GM23338 (cell line): ENCODE measurements around the gene CDK18. TPM values are rescaled to one million over a fixed set of nuclear protein-coding genes. Genes with fewer than 3 reads are reported as not detected.

Experiments
- ATAC-seq: fragments of 200-7000 bp; cut with Tn5 transposase; 3 replicates; pipeline ENCODE4 v1.9.1; 2020
- DNase-seq: peaks from one replicate; pipeline ENCODE4 v3.0.0-alpha.2; 2015; ENCODE audit warnings: low spot score
- H2AFZ ChIP-seq: fragments of 200-600 bp; sonication (generic); 2 replicates; pipeline ENCODE4 v1.8.0; 2016; ENCODE audit warnings: antibody characterized with exemption, mild to moderate bottlenecking, moderate library complexity
- H3F3A ChIP-seq: fragments of 200-600 bp; sonication (generic); replicated peaks from 2 replicates; pipeline ENCODE4 v1.8.0; 2017; ENCODE audit warnings: antibody characterized with exemption, mixed run types, low read depth
- H3K27ac ChIP-seq: fragments of 200-600 bp; sonication (generic); 2 replicates; pipeline ENCODE4 v1.6.1; 2016; ENCODE audit warnings: low read depth
- H3K27me3 ChIP-seq: fragments of 200-600 bp; sonication (generic); 2 replicates; pipeline ENCODE4 v1.8.0; 2016; ENCODE audit warnings: mild to moderate bottlenecking, mixed run types, moderate library complexity; ENCODE audit not compliant: insufficient read depth
- H3K36me3 ChIP-seq: fragments of 200-600 bp; sonication (generic); 2 replicates; pipeline ENCODE4 v1.8.0; 2016; ENCODE audit warnings: mild to moderate bottlenecking; ENCODE audit not compliant: insufficient read depth
- H3K4me1 ChIP-seq: fragments of 200-600 bp; sonication (generic); 2 replicates; pipeline ENCODE4 v1.8.0; 2016; ENCODE audit warnings: mild to moderate bottlenecking, moderate library complexity; ENCODE audit not compliant: insufficient read depth
- H3K4me2 ChIP-seq: fragments of 200-600 bp; sonication (generic); 2 replicates; pipeline ENCODE4 v1.7.1; 2017; ENCODE audit warnings: mixed run types
- H3K4me3 ChIP-seq: fragments of 200-600 bp; sonication (generic); 2 replicates; pipeline ENCODE4 v1.6.1; 2016; ENCODE audit warnings: mixed run types
- H3K79me2 ChIP-seq: fragments of 200-600 bp; sonication (generic); replicated peaks from 2 replicates; pipeline ENCODE4 v1.8.0; 2017; ENCODE audit warnings: mild to moderate bottlenecking; ENCODE audit not compliant: insufficient read depth
- H3K9me2 ChIP-seq: fragments of 200-600 bp; sonication (generic); 2 replicates; pipeline ENCODE4 v1.8.0; 2017; ENCODE audit not compliant: insufficient read depth
- H4K20me1 ChIP-seq: fragments of 200-600 bp; sonication (generic); replicated peaks from 2 replicates; pipeline ENCODE4 v1.8.0; 2017; ENCODE audit warnings: mild to moderate bottlenecking; ENCODE audit not compliant: insufficient read depth
- H3K27ac Mint-ChIP-seq: 2 replicates; pipeline ENCODE4 v1.8.0; 2020; ENCODE audit warnings: inconsistent platforms, mild to moderate bottlenecking, moderate library complexity, mixed read lengths
- H3K27me3 Mint-ChIP-seq: 3 replicates; pipeline ENCODE4 v1.8.0; 2022; ENCODE audit warnings: low read depth, mild to moderate bottlenecking, moderate library complexity, mixed read lengths, inconsistent platforms; ENCODE audit not compliant: insufficient read depth, poor library complexity
- H3K36me3 Mint-ChIP-seq: 3 replicates; pipeline ENCODE4 v1.8.0; 2021; ENCODE audit warnings: low read depth, mild to moderate bottlenecking, inconsistent platforms, moderate library complexity, mixed read lengths
- H3K4me1 Mint-ChIP-seq: 3 replicates; pipeline ENCODE4 v1.8.0; 2020; ENCODE audit warnings: mild to moderate bottlenecking, inconsistent platforms, mixed read lengths
- H3K4me3 Mint-ChIP-seq: 3 replicates; pipeline ENCODE4 v1.8.0; 2021; ENCODE audit warnings: moderate library complexity, mild to moderate bottlenecking, inconsistent platforms, mixed read lengths
- H3K9me3 Mint-ChIP-seq: 3 replicates; pipeline ENCODE4 v1.8.0; 2020; ENCODE audit warnings: moderate library complexity, mild to moderate bottlenecking, inconsistent platforms, mixed read lengths
- CREB1 ChIP-seq: fragments of 250-450 bp; sonication (Bioruptor Pico); IDR thresholded peaks from 2 replicates; pipeline ENCODE4 v1.5.0; 2020; ENCODE audit warnings: low read depth, mild to moderate bottlenecking, moderate library complexity
- EZH2 ChIP-seq: fragments of 200-600 bp; sonication (generic); IDR thresholded peaks from one replicate; pipeline ENCODE4 v1.8.0; 2017; ENCODE audit warnings: antibody characterized with exemption, mild to moderate bottlenecking, low read depth; ENCODE audit not compliant: unreplicated experiment
- EZH2phosphoT487 ChIP-seq: fragments of 200-600 bp; sonication (generic); IDR thresholded peaks from one replicate; pipeline ENCODE4 v1.8.1; 2018; ENCODE audit warnings: antibody characterized with exemption; ENCODE audit not compliant: unreplicated experiment
- JUNB ChIP-seq: IDR thresholded peaks from one replicate; pipeline ENCODE4 v1.6.1; 2016; ENCODE audit warnings: antibody characterized with exemption; ENCODE audit not compliant: unreplicated experiment
- NANOG ChIP-seq: IDR thresholded peaks from 2 replicates; pipeline ENCODE4 v1.6.1; 2016; ENCODE audit warnings: antibody characterized with exemption, borderline replicate concordance
- ZNF114 ChIP-seq: fragments of 250-450 bp; sonication (Bioruptor Pico); IDR thresholded peaks from 2 replicates; pipeline ENCODE4 v1.5.0; 2020; ENCODE audit warnings: mild to moderate bottlenecking, moderate library complexity
- polyA plus RNA-seq: library from polyadenylated mRNA; unstranded; fragments of >200 nt; fragmentation: Nextera tagmentation; extraction: Ambion mirVana; gene quantifications from 2 replicates; pipeline ENCODE4 v1.2.1, GENCODE V29; 2016
- total RNA-seq: library from RNA; depleted of rRNA; stranded (reverse); fragments of >200 nt; shearing (Covaris generic); gene quantifications from 2 replicates; pipeline ENCODE4 v1.2.3, GENCODE V29; 2014
- TF ChIP-seq, protein P1 (sequence below), 2 experiments: fragments of 200-600 bp in 1 of 2; sonication (generic) in 1 of 2; conservative IDR thresholded peaks; 2 replicates each; pipeline versions ENCODE4 v1.5.1 to v1.6.1; 2016 to 2017; ENCODE audit warnings: antibody characterized with exemption in 2 of 2, low read depth in 2 of 2, mild to moderate bottlenecking in 2 of 2, moderate library complexity in 1 of 2
- TF ChIP-seq, protein P2 (sequence below): IDR thresholded peaks from one replicate; pipeline ENCODE4 v1.6.1; 2018; ENCODE audit warnings: antibody characterized with exemption; ENCODE audit not compliant: unreplicated experiment
- TF ChIP-seq, protein P3 (sequence below): fragments of 250-450 bp; sonication (Bioruptor Pico); IDR thresholded peaks from 2 replicates; pipeline ENCODE4 v1.5.0; 2020; ENCODE audit warnings: mild to moderate bottlenecking, moderate library complexity

The CDK18 gene
- total and polyA plus RNA-seq, 2 experiments from 2014 or later: 21.1 to 46.5 TPM

DNA sequence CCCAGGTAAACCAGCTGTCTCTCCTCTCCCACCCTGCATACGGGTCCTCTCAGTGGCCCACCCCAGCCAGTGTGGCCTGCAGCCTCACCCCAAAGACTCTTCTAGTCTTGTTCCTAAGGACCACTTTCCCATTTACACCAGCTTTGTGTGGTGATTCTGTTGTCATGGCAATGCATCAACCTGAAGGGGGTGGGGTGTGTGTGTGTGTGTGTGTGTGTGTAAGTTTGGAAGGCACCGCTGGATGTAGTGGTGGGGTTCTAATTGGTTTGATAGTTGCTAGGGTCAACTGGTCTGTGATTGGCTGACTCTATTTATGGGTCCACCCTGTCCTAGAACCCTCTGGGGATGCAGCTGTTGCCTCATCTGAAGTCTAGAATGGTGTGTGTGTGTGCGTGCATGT, 4.7 kb upstream of the CDK18 start (continued):
- TF ChIP-seq, protein P1, sequence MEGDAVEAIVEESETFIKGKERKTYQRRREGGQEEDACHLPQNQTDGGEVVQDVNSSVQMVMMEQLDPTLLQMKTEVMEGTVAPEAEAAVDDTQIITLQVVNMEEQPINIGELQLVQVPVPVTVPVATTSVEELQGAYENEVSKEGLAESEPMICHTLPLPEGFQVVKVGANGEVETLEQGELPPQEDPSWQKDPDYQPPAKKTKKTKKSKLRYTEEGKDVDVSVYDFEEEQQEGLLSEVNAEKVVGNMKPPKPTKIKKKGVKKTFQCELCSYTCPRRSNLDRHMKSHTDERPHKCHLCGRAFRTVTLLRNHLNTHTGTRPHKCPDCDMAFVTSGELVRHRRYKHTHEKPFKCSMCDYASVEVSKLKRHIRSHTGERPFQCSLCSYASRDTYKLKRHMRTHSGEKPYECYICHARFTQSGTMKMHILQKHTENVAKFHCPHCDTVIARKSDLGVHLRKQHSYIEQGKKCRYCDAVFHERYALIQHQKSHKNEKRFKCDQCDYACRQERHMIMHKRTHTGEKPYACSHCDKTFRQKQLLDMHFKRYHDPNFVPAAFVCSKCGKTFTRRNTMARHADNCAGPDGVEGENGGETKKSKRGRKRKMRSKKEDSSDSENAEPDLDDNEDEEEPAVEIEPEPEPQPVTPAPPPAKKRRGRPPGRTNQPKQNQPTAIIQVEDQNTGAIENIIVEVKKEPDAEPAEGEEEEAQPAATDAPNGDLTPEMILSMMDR (conservative IDR thresholded peaks at IDR 0.05; ENCODE audit: low read depth in 2 of 2): no peak
- TF ChIP-seq, protein P2, sequence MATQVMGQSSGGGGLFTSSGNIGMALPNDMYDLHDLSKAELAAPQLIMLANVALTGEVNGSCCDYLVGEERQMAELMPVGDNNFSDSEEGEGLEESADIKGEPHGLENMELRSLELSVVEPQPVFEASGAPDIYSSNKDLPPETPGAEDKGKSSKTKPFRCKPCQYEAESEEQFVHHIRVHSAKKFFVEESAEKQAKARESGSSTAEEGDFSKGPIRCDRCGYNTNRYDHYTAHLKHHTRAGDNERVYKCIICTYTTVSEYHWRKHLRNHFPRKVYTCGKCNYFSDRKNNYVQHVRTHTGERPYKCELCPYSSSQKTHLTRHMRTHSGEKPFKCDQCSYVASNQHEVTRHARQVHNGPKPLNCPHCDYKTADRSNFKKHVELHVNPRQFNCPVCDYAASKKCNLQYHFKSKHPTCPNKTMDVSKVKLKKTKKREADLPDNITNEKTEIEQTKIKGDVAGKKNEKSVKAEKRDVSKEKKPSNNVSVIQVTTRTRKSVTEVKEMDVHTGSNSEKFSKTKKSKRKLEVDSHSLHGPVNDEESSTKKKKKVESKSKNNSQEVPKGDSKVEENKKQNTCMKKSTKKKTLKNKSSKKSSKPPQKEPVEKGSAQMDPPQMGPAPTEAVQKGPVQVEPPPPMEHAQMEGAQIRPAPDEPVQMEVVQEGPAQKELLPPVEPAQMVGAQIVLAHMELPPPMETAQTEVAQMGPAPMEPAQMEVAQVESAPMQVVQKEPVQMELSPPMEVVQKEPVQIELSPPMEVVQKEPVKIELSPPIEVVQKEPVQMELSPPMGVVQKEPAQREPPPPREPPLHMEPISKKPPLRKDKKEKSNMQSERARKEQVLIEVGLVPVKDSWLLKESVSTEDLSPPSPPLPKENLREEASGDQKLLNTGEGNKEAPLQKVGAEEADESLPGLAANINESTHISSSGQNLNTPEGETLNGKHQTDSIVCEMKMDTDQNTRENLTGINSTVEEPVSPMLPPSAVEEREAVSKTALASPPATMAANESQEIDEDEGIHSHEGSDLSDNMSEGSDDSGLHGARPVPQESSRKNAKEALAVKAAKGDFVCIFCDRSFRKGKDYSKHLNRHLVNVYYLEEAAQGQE: no peak
- TF ChIP-seq CREB1: no peak

DNA sequence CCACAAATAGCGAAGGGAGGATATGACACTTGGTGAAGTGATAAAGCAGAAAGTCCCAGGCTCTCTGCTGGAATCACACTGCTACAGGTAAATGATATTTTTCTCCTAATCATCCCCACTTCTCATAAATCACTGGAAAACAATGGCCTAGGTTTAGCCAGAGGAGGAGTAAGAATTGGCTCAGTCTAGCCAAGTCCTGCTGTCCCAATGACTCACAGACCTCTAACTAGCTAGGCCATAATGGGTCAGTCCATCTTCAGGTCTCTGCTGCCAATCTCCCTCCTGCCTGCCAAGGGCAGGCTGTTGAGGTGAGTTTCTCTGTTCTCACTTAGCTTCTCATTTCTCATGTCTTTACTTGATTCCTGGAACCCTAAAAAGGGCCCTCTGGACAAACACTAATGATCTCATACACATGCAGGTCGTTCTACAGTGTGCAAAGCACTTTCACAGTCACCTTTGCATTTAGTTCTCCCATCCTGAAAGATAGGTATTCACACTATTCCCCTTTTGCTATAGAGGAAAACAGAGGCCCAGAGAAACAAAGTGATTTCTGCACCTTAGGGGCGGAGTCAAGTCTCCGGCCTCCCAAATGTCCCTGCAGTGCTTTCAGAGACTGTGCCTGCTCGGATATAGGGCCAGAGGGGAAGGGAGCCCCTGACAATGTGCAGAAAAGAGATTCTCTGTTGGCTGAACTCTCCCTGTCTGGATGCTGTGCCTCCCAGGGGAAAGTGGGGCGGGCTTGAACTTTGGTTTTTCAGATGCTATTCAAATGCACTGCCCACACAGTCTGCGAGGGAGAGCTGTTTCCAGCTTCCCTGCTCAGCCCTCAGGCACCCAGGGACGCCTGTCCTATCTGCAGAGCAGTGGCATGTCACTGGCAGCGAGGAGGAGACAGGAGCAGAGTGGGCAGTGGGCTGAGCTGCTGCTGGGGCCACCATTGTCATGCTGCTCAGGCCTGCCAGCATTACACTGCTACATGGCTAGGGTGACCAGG, 3.9 kb upstream of the CDK18 start:
- H3K27ac Mint-ChIP-seq: no peak overlapping the region
- Histone ChIP-seq H3K9me2 (0 out of 2 replicates have a peak, but pooled peaks cover 3% of the 10 kb centered on the region), H3K27ac (no peak overlapping the region), H3K4me1 (peaks cover 22% of the 10 kb centered on the region), H3K79me2 (peaks cover 7% of the 10 kb centered on the region), H3K27me3 (no peaks in the 10 kb centered on the region), H3K36me3 (no peaks in the 10 kb centered on the region), H4K20me1 (peaks cover 1% of the 10 kb centered on the region; the same call in 1 of the 2 replicates), H3K4me3 (no peak overlapping the region), H3K4me2 (peak overlapping the region; percentile 59), H3F3A (0 out of 2 replicates have a peak, but pooled peaks cover 4% of the 10 kb centered on the region), H2AFZ (peak overlapping the region; percentile 70)
- H3K27me3 Mint-ChIP-seq: peaks cover 4% of the 10 kb centered on the region
- H3K4me3 Mint-ChIP-seq: no peak overlapping the region
- H3K9me3 Mint-ChIP-seq: peaks cover 3% of the 10 kb centered on the region; the same call in 2 of the 3 replicates
- peak; percentile 5 for ATAC-seq
- peaks cover 41% of the 10 kb centered on the region for H3K4me1 Mint-ChIP-seq
- no peaks in the 10 kb centered on the region for H3K36me3 Mint-ChIP-seq
- DNase-seq: peak; percentile 34
- TF ChIP-seq, protein P3, sequence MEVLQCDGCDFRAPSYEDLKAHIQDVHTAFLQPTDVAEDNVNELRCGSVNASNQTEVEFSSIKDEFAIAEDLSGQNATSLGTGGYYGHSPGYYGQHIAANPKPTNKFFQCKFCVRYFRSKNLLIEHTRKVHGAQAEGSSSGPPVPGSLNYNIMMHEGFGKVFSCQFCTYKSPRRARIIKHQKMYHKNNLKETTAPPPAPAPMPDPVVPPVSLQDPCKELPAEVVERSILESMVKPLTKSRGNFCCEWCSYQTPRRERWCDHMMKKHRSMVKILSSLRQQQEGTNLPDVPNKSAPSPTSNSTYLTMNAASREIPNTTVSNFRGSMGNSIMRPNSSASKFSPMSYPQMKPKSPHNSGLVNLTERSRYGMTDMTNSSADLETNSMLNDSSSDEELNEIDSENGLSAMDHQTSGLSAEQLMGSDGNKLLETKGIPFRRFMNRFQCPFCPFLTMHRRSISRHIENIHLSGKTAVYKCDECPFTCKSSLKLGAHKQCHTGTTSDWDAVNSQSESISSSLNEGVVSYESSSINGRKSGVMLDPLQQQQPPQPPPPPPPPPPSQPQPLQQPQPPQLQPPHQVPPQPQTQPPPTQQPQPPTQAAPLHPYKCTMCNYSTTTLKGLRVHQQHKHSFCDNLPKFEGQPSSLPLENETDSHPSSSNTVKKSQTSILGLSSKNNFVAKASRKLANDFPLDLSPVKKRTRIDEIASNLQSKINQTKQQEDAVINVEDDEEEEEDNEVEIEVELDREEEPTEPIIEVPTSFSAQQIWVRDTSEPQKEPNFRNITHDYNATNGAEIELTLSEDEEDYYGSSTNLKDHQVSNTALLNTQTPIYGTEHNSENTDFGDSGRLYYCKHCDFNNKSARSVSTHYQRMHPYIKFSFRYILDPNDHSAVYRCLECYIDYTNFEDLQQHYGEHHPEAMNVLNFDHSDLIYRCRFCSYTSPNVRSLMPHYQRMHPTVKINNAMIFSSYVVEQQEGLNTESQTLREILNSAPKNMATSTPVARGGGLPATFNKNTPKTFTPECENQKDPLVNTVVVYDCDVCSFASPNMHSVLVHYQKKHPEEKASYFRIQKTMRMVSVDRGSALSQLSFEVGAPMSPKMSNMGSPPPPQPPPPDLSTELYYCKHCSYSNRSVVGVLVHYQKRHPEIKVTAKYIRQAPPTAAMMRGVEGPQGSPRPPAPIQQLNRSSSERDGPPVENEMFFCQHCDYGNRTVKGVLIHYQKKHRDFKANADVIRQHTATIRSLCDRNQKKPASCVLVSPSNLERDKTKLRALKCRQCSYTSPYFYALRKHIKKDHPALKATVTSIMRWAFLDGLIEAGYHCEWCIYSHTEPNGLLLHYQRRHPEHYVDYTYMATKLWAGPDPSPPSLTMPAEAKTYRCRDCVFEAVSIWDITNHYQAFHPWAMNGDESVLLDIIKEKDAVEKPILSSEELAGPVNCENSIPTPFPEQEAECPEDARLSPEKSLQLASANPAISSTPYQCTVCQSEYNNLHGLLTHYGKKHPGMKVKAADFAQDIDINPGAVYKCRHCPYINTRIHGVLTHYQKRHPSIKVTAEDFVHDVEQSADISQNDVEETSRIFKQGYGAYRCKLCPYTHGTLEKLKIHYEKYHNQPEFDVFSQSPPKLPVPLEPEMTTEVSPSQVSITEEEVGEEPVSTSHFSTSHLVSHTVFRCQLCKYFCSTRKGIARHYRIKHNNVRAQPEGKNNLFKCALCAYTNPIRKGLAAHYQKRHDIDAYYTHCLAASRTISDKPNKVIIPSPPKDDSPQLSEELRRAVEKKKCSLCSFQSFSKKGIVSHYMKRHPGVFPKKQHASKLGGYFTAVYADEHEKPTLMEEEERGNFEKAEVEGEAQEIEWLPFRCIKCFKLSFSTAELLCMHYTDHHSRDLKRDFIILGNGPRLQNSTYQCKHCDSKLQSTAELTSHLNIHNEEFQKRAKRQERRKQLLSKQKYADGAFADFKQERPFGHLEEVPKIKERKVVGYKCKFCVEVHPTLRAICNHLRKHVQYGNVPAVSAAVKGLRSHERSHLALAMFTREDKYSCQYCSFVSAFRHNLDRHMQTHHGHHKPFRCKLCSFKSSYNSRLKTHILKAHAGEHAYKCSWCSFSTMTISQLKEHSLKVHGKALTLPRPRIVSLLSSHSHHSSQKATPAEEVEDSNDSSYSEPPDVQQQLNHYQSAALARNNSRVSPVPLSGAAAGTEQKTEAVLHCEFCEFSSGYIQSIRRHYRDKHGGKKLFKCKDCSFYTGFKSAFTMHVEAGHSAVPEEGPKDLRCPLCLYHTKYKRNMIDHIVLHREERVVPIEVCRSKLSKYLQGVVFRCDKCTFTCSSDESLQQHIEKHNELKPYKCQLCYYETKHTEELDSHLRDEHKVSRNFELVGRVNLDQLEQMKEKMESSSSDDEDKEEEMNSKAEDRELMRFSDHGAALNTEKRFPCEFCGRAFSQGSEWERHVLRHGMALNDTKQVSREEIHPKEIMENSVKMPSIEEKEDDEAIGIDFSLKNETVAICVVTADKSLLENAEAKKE (CRISPR knock-in tag): no peak
- TF ChIP-seq, protein P1 (conservative IDR thresholded peaks at IDR 0.05; ENCODE audit: low read depth in 2 of 2): no peak
- no peak for TF ChIP-seq ZNF114 (CRISPR knock-in tag)
- no peak for TF ChIP-seq EZH2
- TF ChIP-seq EZH2phosphoT487: no peak
- no peak for TF ChIP-seq JUNB
- no peak for TF ChIP-seq NANOG
